Inferior parietal cortex (tissue), 1 donor: ENCODE data around the gene ASB9.
"Not testable (repeated sequence)": the region's sequence is repeated elsewhere in the genome, so short reads cannot be mapped to it uniquely, and the experiment has no call there.

Source experiments
- DNase-seq: peaks from one replicate; pipeline ENCODE4 v3.0.0-alpha.2; 2016; ENCODE audit errors: extremely low spot score

Gene ASB9

DNA sequence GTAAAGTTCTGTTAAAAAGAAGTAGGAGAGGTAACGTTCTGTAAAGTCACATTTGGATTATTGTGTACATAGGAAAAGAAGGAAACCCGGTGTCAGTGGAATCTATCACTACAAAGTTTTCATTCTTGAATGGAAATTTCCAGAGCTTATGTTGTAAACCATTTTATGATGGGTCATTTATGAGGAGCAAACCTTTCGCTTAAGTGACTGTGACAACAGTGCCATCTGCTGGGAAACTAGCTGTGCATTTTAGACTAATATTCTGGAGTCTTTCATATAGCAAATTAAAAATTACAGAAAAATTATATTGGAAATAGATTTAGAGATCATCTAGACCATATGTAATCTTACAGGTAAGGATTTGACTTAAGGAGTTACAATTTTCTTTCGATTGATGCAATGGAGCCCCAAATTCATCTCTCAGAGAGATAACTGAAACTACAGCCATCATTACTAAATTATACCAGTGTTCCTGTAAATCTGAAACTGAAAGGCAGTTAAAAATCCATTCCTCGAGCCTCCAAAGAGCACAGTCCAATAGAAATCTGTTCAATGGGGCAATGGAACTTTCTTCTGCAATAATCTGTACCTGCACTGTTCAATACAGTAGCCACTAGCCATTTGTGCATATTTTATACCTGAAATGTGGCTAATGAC lies 26.9 kb downstream of the ASB9 start:
- DNase-seq = peak; percentile 66

DNA sequence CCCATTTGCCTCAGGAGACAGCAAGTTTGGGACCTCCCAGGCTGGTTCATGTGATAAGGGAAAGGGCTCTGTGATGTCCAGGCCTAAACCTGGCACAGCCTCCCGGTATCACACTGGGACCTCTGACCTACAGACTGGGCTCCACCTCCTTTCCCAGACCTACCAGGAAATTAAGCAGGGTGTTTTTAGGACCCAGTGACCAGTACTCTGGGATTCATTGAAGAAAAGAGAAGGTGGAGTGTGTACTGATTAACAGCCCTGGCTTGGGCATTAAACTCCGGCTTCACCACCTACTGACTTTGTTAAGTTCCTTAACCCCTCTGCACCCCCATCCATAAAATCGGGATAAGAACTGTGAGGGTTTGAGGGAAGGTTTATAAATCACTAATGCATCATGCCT lies 28.6 kb downstream of the ASB9 start:
- DNase-seq = no peak

DNA sequence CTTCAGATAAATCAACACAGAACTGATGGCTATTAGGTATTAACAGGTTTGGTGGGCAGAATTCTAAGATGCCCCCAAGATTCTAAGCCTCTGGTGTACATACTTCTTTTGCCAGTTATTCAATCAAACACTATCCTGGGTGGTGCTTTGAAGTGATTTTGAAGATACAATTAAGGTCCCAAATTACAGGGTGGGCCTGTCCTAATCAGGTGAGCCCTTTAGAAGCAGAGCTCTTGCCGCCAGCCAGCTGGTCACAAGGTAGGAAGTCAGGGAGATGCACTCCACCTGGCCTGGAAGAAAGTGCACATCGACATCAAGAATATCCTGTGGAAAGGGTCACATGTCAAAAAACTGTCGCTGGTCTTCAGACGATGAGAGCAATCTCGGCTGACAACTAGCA lies 29.5 kb downstream of the ASB9 start:
- no peak for DNase-seq

DNA sequence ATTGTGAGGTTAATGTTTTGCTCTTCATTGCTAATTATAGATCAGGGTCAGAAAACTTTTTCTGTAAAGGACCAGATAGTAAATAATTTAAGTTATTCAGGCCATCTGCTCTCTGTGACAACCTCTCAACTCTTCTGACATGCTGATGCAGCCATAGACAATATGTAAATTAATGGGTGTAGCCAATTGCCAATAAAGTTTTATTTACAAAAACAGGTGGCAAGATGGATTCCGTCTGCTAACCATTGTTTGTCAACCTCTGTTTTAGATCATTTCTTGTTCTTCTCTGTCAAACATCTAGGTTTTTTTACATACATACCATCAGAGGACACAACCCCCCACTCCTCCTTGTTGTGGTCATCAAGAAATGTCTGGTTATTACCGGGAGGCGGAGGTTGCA lies 33.7 kb downstream of the ASB9 start:
- no peak for DNase-seq

DNA sequence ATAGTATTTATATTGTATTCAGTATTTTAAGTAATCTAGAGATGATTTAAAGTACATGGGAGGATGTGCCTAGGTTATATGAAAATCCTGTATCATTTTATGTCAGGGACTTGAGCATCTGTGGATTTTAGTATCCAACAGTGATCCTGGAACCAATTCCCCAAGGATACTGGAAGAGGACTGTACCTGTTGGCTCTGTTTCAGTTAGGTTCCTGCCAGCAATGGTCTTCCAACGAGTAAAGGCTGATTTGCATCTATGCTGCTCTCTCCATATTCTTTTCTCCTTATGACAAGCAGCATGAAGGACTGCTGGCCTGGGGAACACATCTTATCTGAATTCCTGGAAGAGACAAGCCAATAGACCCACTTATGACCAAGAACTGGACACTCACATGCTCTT lies 34.9 kb downstream of the ASB9 start:
- DNase-seq = no peak

DNA sequence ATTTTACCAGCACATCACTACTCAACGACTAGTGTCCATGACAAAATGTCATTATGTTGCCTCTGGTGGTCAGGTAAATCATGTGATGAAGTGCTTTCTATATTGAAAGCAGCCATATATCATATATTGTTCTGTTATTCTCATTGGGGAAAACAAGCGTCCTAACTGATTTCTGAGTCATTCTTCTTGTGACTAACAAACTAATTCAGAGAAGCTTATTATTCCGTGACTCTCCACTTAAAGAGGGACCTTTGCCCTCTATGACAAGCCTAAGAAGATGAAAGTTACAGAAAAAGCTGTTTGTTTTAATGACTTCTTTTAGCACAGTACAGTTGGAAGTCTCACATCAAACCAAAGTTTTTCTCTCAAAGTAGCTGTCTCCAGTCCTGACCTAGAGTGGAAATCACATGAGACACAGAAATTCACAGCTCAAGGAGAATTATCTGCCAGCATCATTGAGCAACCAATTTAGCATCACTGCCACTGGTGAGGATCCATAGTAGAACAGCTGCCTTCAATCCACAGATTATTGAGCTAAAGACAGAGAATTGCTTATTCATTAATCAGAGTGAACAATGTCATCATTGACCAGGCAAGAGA lies 36.4 kb downstream of the ASB9 start:
- no peak for DNase-seq

DNA sequence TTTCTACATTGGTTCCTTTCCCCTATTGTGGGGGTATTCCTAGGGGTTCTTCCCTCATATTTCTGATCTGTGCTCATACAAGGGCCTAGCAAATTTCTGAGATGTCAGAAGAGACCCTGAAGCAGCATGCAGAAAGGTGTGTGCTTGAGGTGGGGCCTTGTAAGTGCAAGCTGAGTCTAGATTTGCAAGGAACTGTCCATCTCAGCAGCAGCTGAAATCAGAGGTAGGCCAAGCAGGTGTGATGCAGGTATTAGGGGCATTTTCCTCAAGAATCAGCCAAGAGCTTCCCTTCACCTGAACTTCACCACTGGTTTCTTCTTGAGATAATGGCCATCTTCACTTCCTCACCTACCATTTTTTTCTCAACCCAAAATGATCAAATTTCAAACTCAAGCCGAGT lies 45.1 kb downstream of the ASB9 start:
- no peak for DNase-seq

DNA sequence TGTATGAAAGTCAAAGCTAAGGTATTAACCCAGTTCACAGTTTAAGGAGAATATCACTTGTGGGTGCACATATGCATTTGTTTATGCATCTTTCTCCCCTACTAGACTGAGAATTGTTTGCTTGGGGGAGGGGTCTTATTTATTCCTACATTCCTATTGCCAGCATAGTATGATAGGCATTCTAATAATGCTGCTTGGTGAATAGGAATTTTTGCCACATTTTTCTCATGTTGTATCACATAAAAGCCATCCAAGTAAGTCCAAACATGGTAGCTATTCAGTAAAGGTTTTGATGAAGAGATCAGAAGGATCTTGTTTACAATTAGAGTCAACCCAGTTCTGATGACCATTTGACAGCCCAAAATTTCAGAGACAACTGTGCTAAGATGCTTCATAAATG lies 48.6 kb downstream of the ASB9 start:
- no peak for DNase-seq

DNA sequence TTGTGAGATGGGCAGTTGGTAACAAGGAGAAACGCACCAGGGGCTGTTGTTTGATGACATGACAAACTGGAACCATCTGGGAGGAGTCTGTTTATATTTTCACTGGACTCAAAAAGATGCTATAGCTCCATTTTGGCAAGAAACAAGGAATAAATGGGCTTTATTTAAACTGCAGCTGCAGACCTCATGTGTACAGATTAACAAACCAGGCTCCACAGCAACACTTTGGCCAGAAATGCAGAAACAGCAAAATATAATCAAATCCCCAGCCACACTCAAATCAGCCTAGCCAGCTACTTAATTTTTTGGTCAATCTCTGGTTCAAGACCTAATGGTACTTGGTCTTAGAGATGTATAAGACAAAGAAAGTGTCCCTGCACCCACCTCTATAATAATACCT lies 52.7 kb downstream of the ASB9 start:
- no peak for DNase-seq

DNA sequence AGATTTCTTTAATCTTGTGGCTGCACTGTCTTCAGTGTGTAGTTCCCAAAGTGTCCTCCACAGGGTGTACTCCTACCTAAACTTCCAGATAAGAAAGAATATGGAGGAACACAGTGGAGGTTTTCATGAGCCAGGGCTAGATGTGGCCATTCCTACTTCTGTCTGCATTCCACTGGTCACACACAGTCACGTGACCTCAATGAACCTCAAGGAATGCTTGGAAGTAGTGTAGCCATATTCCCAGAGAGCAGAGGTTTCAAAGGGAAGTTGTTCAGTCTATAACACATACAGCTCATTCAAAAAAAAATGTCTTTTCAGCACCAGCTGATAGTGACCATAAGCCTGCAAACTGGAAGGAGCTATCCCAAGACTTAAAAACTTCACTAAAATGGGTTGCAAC lies 53.6 kb downstream of the ASB9 start:
- no peak for DNase-seq

DNA sequence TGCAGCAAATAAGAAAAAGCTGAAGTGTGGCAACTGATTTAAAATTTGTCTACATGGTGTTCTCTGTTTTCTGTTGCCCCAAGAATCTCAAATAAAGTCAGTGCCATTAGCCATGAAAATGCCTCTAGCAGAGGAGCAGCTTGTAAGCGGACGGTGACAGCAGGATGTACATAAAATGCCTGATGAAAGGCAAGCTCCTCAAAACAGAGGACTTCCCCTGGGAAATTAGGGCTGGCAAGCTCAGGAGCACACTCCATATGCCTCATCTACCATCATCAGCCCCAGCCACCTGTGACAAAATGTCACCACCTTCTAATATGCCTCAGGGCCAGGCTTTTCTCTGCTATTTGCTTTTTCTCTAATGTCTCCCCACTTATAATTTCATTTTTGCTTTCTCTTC lies 54.5 kb downstream of the ASB9 start:
- DNase-seq = no peak

DNA sequence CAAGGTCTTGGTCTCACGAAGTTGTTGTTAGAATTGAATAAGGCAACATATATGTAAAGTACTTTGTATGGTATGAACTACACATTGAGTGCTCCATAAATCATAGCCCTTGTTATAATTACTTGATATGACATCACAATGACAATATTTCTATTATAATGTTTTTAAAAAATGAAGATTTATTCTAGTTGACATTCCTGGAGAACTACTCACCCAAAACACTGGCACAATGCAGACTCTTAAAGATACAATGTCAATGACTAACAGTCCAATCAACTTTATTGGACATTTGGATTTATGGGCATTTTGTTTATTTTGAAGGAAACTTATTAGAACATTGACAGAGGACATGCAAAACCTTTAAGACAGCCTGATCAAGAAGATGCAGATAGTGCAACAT lies 55.3 kb downstream of the ASB9 start:
- no peak for DNase-seq

DNA sequence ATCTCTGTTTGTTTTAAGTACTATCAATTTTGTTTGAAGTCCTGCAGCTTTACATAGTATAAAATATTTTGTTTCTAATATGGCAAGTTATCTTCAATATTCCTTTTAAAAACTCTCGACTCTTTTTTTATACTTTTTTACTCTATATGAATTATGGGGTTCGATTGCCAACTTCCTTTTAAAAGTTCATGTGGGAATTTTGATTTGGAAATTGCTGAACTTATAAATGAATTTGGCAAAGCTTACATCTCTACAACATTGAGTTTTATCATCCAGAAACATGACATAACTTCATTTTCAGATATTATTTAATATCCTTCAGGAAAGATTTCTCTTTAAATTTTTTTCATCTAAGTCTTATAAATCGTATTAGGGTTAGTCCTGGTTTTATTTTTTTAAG lies 60.8 kb downstream of the ASB9 start:
- no peak for DNase-seq

DNA sequence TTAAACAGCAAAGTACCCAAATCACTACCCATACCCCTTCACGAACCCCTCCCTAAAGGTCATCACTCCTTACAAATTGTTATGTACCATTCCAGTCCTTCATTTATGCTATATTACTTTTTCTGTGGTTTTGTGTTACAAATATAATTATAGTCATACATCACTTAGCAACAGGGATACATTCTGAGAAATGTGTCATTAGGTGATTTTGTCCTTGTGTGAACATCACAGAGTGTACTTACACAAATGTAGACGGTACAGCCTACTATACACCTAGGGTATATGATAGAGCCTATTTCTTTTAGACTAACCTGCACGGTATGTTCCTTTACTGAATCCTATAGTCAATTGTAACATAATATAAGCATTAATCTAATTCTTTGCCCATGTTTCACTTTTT lies 61.9 kb downstream of the ASB9 start:
- no peak for DNase-seq

DNA sequence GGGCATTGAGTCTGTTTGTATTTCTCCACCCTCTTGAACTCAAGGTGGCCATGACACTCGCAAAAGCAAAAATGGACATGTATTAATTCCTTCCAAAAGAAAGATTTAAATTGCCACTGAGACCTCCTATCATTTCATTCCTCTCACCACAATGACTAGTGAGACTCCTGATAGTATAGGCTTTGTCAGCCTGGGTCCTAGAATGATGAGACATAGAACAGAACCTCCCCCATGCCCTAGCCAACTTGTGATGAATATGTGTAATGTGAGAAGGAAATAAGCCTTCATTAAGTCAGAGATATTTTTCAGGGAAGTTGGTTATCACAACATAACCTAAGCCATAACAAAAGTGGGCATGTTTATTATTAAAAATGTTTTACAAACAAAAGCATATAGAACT lies 62.5 kb downstream of the ASB9 start:
- no peak for DNase-seq

DNA sequence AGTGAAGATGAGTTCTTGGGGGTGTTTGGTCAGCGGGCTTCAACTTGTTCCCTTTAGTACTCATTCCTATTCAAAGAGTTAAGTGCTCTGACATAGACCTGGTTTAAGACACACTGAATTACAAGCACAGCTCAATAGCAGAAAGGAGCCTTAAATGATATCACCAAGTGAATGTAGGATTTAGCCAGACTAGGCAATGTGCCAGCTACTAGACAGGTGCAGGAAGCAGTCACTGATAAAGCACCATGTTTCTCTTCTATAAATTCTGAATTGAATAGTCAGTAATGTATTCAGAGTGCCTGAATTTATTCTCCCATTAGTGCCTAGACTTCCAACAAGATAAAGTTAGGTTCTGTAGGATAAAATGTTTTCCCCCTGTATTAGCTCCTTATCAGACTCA lies 63.6 kb downstream of the ASB9 start:
- DNase-seq = no peak

DNA sequence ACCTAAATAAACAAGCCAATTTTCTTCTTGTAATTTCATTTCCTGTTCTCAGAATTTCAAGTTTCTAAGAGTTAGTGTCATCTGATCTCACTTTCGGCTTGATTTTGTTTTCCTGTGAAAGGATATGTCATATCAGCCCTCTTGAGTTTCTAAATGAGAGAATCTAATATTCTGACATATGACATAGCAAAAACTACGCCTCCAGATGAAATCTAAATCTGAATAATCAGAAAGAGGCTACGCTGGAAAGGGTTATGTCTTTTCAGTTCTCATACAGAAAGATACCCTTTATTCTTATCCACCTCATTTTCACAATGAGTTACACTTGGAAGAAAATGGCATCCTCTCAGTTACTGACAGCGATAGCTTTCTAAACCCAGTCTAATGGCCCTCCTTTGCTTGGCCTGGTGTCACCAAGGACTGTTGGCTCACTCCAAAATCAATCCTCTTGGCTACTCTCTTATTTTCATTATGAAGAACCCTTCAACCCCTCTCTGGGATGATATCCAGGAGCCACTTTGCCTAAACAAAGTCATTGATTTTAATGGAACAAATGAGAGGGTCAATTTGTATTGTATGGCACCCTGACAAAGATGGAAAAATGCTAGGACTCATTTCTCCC lies 65.6 kb downstream of the ASB9 start:
- no peak for DNase-seq

DNA sequence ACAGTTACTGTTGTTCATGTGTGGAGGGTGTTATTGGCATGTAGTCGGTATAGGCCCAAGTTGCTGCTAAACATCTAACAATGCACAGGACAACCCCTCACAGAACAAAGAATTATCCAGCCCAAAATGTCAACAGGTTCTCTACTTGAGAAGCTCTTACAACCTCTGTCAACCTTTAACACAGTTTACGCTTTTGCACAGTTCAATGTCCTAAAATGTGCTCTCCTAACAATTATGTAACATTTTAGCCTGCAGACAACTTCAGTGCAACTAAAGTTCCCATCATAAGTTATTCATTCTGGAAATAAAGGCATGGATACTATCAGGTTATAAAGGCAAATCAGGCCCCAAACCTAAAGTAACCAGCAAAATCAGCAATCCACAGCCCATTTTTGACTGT lies 66.2 kb downstream of the ASB9 start:
- DNase-seq = no peak

DNA sequence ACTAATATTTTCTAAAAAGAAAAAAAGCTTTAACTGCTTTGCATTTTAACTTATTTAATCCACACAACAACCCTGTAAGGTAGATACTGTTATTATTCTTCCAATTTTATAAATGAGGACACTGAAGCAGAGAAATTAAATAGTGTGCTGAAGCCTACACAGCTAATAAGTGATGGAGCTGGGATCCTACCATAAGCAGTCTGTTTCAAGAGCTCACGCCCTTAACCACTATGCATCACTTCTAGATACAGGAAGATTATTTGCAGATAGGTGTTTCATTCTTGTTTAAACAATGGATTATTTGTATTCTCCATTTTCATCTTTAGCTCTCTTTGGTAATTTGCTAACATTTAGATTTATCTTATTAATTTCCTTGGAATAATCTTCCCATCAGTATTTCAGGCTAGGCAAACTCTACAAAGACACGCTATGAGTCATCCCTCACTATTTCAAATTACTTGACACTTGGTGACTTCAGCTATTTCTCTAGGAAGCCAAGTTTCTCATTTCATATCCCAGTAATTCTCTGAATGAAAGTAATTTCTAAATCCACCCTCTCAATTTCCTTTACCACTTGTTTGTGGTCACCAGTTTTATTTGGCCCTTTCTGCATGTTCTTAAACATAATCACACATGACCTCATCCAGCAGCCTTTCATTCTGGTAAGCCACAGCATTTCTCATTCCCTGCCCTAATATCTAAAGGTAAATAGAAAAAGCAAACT lies 67.3 kb downstream of the ASB9 start:
- no peak for DNase-seq

DNA sequence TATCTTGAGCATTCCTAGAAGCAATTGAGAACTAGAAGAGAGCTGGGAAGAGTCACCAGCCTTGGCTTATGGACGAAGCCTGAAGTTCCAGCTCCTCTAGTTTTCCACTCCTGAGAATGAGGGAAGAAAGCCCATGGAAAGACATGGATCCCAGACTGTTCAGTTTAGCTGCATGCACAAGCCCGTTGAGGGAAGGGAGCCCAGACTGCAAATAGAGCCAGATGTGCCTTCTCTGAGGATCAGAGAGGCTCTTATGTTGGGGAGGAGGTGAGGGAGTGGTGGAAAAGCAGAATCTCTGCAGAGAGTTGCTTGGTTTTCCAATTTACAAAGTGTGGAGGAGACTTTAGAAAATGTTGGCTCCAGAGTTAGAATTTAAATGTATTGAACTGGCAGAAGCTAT lies 69.0 kb downstream of the ASB9 start:
- DNase-seq = no peak

DNA sequence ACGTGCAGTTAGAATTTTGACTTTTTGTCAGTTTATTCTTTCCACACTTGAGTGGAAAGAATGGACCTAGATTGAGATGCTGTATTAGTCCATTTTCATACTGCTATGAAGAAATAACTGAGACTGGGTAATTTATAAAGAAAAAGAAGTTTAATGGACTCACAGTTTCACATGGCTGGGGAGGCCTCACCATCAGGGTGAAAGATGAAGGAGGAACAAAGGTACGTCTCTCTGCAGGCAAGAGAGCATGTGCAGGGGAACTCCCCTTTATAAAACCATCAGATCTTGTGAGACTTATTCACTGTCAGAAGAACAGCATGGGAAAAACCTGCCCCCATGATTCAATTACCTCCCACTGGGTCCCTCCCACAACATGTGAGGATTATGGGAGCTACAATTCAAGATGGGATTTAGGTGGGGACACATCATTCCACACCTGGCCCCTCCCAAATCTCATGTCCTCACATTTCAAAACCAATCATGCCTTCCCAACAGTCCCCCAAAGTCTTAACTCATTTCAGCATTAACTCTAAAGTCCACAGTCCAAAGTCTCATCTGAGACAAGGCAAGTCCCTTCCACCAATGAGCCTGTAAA lies 71.2 kb downstream of the ASB9 start:
- DNase-seq = not testable (repeated sequence)

DNA sequence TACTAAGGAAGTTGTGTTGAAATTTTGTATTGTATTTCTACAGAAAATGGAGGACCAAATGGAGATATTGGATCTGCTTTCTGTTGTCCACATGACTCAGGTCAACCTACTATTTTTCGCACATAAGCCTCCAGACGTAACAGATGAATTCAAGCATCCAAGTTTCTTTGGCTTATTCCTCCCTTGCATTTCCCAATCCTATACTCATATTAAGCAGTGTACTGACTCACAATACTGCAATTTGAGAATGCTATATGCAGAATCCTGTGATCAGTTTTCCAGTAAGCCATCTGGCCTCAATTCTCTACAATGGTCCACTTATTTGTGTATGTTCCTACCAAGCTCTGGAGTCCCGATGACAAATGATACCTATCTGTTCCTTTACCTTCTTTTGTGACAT lies 75.7 kb downstream of the ASB9 start:
- no peak for DNase-seq
